Fibroblast of lung (primary cell): ENCODE data around the gene TNP2.

ENCODE experiments used
- CTCF ChIP-seq, 2 donors: IDR thresholded peaks in 1 of 2; conservative IDR thresholded peaks in 1 of 2; 1 replicate in 1 of 2; 2 replicates in 1 of 2; pipeline ENCODE4 v1.5.1; 2011 to 2012; ENCODE audit warnings: low read length in 2 of 2, control low read depth in 1 of 2, inconsistent platforms in 1 of 2, low read depth in 1 of 2, mild to moderate bottlenecking in 1 of 2
- EZH2 ChIP-seq: IDR thresholded peaks from 2 replicates; pipeline ENCODE4 v1.5.1; 2012; ENCODE audit warnings: low read length, control low read depth, mild to moderate bottlenecking; ENCODE audit errors: missing control alignments

GRCh38 chr16:11258553-11259492 is 10.3 kb downstream of the TNP2 start:
- TF ChIP-seq CTCF (conservative IDR thresholded peaks at IDR 0.05 in 1 of 2, IDR thresholded peaks at IDR 0.05 in 1 of 2; ENCODE audit: low read depth in 1 of 2, low read length in 2 of 2) (no peak), EZH2 (no peak)
